Vagina (tissue), 2 donors: ENCODE results near the gene GIMD1.

Source experiments
- POLR2A ChIP-seq, 2 donors: fragments of 450-650 bp; IDR thresholded peaks; one replicate each; pipeline ENCODE4 v1.6.1; 2017; ENCODE audit warnings: antibody characterized with exemption in 2 of 2, mild to moderate bottlenecking in 2 of 2, moderate library complexity in 2 of 2
- TF ChIP-seq, protein P1 (sequence below), 3 experiments: fragments of 450-650 bp in 2 of 3; fragments of 200-600 bp in 1 of 3; sonication (generic) in 1 of 3; IDR thresholded peaks; one replicate each; pipeline ENCODE4 v1.5.1; 2017 to 2019; ENCODE audit warnings: antibody characterized with exemption in 3 of 3, mild to moderate bottlenecking in 2 of 3, moderate library complexity in 2 of 3

DNA sequence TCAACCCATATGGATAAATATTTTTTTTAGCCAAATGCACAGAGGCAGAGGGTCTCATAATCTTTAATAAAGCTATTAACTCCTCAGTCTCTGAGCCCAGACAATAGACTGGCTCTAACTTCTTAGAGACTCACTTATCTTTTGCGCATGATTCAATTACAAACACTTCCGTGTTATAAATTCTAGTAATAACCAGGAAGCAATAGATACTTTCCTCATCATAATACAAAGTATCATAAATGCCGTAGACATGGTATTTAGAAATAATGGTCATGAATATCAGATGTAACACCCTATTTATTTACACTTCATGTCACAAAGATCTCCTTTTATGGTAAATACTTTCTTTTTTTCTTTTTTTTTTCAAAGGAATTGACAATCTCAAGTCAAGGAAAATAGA is 4.4 kb upstream of the GIMD1 start:
- TF ChIP-seq, protein P1, sequence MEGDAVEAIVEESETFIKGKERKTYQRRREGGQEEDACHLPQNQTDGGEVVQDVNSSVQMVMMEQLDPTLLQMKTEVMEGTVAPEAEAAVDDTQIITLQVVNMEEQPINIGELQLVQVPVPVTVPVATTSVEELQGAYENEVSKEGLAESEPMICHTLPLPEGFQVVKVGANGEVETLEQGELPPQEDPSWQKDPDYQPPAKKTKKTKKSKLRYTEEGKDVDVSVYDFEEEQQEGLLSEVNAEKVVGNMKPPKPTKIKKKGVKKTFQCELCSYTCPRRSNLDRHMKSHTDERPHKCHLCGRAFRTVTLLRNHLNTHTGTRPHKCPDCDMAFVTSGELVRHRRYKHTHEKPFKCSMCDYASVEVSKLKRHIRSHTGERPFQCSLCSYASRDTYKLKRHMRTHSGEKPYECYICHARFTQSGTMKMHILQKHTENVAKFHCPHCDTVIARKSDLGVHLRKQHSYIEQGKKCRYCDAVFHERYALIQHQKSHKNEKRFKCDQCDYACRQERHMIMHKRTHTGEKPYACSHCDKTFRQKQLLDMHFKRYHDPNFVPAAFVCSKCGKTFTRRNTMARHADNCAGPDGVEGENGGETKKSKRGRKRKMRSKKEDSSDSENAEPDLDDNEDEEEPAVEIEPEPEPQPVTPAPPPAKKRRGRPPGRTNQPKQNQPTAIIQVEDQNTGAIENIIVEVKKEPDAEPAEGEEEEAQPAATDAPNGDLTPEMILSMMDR (IDR thresholded peaks at IDR 0.05): no peak
- no peak for TF ChIP-seq POLR2A (IDR thresholded peaks at IDR 0.05)
